Panc1 (cell line): ENCODE measurements around the gene BHMT2.

Experiments
- POLR2AphosphoS5 ChIP-seq: IDR thresholded peaks from 2 replicates; pipeline ENCODE4 v1.6.1; 2012; ENCODE audit warnings: mild to moderate bottlenecking, low read depth, low read length, moderate library complexity
- TF ChIP-seq, protein P1 (sequence below): fragments of 450-650 bp; IDR thresholded peaks from 2 replicates; pipeline ENCODE4 v1.5.1; 2017; ENCODE audit warnings: mild to moderate bottlenecking
- TF ChIP-seq, protein P2 (sequence below), 2 experiments: IDR thresholded peaks; 2 replicates each; pipeline ENCODE4 v1.6.1; 2011 to 2012; ENCODE audit warnings: low read depth in 2 of 2, control low read depth in 1 of 2, low read length in 1 of 2, mild to moderate bottlenecking in 1 of 2, moderate library complexity in 1 of 2; ENCODE audit not compliant: insufficient read depth in 1 of 2

DNA sequence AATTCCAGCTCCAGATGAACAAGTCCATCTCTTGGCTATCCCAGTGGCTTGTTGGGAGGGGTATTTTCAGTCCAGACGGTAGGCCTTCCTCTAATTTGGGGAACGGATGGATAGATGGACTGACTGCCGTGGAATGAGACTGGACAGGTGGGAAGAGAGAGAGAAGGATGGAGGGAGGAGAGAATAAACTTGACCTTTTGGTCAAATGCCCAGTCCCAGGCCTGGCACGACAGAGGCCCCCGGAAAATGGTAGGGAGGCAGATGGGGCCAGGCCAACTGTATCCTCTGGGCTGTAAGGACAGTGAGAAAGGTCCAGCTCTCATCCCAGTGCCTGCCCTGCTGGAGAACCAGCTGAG lies 43.1 kb downstream of the BHMT2 start:
- TF ChIP-seq, protein P1, sequence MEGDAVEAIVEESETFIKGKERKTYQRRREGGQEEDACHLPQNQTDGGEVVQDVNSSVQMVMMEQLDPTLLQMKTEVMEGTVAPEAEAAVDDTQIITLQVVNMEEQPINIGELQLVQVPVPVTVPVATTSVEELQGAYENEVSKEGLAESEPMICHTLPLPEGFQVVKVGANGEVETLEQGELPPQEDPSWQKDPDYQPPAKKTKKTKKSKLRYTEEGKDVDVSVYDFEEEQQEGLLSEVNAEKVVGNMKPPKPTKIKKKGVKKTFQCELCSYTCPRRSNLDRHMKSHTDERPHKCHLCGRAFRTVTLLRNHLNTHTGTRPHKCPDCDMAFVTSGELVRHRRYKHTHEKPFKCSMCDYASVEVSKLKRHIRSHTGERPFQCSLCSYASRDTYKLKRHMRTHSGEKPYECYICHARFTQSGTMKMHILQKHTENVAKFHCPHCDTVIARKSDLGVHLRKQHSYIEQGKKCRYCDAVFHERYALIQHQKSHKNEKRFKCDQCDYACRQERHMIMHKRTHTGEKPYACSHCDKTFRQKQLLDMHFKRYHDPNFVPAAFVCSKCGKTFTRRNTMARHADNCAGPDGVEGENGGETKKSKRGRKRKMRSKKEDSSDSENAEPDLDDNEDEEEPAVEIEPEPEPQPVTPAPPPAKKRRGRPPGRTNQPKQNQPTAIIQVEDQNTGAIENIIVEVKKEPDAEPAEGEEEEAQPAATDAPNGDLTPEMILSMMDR = no peak
- no peak for TF ChIP-seq POLR2AphosphoS5
- TF ChIP-seq, protein P2, sequence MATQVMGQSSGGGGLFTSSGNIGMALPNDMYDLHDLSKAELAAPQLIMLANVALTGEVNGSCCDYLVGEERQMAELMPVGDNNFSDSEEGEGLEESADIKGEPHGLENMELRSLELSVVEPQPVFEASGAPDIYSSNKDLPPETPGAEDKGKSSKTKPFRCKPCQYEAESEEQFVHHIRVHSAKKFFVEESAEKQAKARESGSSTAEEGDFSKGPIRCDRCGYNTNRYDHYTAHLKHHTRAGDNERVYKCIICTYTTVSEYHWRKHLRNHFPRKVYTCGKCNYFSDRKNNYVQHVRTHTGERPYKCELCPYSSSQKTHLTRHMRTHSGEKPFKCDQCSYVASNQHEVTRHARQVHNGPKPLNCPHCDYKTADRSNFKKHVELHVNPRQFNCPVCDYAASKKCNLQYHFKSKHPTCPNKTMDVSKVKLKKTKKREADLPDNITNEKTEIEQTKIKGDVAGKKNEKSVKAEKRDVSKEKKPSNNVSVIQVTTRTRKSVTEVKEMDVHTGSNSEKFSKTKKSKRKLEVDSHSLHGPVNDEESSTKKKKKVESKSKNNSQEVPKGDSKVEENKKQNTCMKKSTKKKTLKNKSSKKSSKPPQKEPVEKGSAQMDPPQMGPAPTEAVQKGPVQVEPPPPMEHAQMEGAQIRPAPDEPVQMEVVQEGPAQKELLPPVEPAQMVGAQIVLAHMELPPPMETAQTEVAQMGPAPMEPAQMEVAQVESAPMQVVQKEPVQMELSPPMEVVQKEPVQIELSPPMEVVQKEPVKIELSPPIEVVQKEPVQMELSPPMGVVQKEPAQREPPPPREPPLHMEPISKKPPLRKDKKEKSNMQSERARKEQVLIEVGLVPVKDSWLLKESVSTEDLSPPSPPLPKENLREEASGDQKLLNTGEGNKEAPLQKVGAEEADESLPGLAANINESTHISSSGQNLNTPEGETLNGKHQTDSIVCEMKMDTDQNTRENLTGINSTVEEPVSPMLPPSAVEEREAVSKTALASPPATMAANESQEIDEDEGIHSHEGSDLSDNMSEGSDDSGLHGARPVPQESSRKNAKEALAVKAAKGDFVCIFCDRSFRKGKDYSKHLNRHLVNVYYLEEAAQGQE (IDR thresholded peaks at IDR 0.05; ENCODE audit: insufficient read depth in 1 of 2, low read depth in 2 of 2, low read length in 1 of 2) = no peak
